Activated naive CD4-positive, alpha-beta T cell treated with Interleukin-2 at 50 U/mL for 16 hours (primary cell): ENCODE results near the gene NXPH4.
A peak's percentile ranks its signal among the peaks of the same experiment; 100 is the strongest.

ENCODE experiments used
- DNase-seq: peaks from one replicate; pipeline ENCODE4 v3.0.0-alpha.2; 2020

Gene NXPH4

GRCh38 chr12:57205931-57206330, 10.7 kb upstream of the NXPH4 start:
- no peak for DNase-seq

- no peak for DNase-seq
These were observed 8.6 kb upstream of the NXPH4 start for GRCh38 chr12:57207731-57208630.

- no peak for DNase-seq
These were observed 7.8 kb upstream of the NXPH4 start for GRCh38 chr12:57208631-57209282.

- no peak for DNase-seq
These were observed 6.7 kb upstream of the NXPH4 start for GRCh38 chr12:57209916-57210315.

- DNase-seq, result no peak
These were observed 6.1 kb upstream of the NXPH4 start for GRCh38 chr12:57210461-57210860.

GRCh38 chr12:57210926-57211692, 5.5 kb upstream of the NXPH4 start:
- no peak for DNase-seq

GRCh38 chr12:57211791-57212700, 4.5 kb upstream of the NXPH4 start:
- no peak for DNase-seq

GRCh38 chr12:57212701-57213057, 3.9 kb upstream of the NXPH4 start:
- no peak for DNase-seq

- peak; percentile 86 for DNase-seq
These were observed 3.4 kb upstream of the NXPH4 start for GRCh38 chr12:57213058-57213715.

GRCh38 chr12:57213763-57214397, 2.7 kb upstream of the NXPH4 start:
- no peak for DNase-seq

GRCh38 chr12:57214398-57214781, 2.2 kb upstream of the NXPH4 start:
- peak; percentile 76 for DNase-seq

- no peak for DNase-seq
These were observed 1.5 kb upstream of the NXPH4 start for GRCh38 chr12:57215065-57215464.

GRCh38 chr12:57215668-57216013, 953 bp upstream of the NXPH4 start:
- DNase-seq, result no peak

- DNase-seq, result no peak
These were observed 606 bp downstream of the NXPH4 start for GRCh38 chr12:57216921-57217879.

- no peak for DNase-seq
These were observed 1.6 kb downstream of the NXPH4 start for GRCh38 chr12:57218030-57218853.

GRCh38 chr12:57219205-57219992, 2.8 kb downstream of the NXPH4 start:
- DNase-seq, result no peak

- no peak for DNase-seq
These were observed 3.6 kb downstream of the NXPH4 start for GRCh38 chr12:57219993-57220754.

GRCh38 chr12:57220770-57221168, 4.2 kb downstream of the NXPH4 start:
- DNase-seq, result no peak
